ENCODE measurements around the gene CBX4.

CBX4 gene

DNA sequence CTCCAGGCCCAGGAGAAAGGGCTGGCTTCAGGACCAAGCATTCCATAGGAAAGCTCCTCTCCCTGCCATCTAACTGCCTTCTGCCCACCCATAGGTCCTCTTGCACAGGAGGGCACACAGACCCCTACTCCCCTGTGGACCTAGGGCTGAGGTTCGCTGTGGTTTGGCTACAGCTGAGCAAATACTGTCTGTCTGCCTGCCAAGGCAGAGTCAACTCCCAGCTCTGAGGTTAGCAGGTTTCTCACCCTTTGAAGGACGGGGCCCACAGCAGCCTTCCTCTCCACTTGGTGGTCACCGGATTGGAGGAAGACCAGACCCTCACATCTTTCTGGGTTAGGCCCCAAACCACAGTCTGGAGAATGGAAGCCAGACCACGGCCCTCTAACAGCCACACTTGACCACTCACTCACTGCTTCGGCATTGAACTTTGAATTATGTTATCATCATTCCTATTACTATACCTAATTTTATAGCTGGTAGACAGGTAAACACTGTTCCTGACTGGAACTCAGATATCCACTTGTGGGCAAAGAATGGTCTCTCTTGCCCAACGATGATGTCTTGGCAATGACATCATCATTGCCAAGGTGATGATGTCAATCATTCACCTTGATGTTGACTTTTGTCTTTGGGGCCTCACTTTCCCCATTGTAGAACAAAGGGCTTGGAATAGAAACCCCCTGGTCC lies 14.2 kb downstream of the CBX4 start:
- DNase-seq (ENCODE audit: low spot score) = no peak
- Histone ChIP-seq H3K4me3 (no peak overlapping the region), H3K27ac (no peak overlapping the region)
- TF ChIP-seq, protein P1, sequence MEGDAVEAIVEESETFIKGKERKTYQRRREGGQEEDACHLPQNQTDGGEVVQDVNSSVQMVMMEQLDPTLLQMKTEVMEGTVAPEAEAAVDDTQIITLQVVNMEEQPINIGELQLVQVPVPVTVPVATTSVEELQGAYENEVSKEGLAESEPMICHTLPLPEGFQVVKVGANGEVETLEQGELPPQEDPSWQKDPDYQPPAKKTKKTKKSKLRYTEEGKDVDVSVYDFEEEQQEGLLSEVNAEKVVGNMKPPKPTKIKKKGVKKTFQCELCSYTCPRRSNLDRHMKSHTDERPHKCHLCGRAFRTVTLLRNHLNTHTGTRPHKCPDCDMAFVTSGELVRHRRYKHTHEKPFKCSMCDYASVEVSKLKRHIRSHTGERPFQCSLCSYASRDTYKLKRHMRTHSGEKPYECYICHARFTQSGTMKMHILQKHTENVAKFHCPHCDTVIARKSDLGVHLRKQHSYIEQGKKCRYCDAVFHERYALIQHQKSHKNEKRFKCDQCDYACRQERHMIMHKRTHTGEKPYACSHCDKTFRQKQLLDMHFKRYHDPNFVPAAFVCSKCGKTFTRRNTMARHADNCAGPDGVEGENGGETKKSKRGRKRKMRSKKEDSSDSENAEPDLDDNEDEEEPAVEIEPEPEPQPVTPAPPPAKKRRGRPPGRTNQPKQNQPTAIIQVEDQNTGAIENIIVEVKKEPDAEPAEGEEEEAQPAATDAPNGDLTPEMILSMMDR (IDR thresholded peaks at IDR 0.05) = no peak

DNA sequence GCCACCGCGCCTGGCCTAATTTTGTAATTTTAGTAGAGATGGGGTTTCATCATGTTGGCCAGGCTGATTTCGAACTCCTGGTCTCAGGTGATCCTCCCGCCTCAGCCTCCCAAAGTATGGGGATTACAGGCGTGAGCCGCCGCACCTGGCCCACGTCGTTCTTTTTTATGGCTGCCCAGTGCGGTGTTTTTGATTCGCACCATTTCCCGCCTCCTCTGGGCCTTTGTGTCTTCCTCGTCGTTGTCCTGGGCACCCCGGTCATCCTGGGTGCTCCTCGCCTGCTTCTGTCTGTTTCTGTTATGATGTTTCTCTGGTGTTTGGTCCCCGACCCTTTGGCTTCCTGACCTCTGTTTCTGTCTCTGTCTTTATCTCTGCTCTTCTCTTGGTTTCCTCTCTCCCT lies 15.0 kb downstream of the CBX4 start:
- DNase-seq (ENCODE audit: low spot score) = no peak
- TF ChIP-seq, protein P1 (IDR thresholded peaks at IDR 0.05) = no peak
- Histone ChIP-seq H3K4me3 (no peak overlapping the region), H3K27ac (no peak overlapping the region)

DNA sequence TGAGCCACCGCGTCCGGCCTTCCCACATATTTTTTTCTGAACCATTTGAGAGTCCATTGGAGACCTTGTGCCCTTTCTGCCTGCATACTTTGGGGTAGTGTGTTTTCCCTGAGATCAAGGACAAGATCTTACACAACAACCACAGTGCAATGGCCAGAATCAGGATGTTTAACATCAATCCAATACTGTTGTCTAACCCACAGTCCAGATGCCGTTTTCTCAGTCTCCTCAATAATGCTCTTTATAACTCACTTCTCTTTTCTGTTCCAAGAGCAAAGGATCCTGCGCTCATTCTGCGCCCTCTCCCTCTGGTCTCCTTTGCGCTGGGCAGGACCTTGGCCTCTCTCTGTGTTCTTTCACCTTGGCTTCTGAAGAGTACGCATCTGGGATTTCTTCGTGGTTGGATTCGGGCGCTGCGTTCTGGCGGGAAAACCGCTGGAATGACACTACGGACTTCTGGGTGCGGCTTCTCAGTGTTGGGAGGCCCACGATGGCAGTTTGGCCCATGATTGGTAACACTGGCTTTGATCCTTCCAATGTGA lies 16.6 kb downstream of the CBX4 start:
- Histone ChIP-seq H3K27ac (no peak overlapping the region), H3K4me3 (no peak overlapping the region)
- TF ChIP-seq, protein P1 (IDR thresholded peaks at IDR 0.05) = no peak
- no peak for DNase-seq (ENCODE audit: low spot score)

DNA sequence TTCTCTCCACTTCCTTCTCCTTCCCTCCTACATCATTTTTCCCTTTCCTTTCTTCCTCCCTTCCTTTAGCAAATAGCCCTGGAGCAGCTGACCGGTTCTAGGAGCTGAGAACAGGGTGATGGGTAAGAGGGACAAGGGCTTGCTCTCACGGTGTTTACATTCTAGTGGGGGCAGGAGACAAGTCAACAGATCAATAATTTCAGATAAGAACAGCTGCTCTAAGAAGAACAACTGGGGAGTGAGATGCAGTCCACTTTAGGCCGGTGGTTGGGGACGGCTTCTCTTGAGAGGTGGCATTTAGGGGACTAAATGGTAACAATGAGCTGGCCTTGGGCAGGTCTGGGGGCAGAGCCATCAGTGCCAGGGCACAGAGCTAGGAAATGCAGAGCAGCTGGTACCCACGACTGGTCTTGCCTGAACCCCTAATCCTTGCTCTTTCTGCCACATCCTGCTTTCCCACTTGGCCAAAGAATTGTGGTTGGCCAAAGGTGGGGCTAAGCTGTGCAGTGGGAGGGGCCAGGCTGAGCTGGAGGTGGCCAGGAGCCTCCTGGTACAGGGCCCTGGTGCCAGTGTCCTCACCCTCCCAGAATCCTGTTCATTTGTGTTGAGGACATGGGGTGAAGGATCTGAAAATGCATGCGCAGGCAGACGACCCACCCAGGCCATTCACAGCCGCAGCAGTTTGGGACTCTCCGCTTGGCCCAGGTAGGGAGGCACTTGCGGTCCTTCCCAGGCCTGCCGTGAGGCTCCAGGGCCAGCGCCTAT lies 17.7 kb downstream of the CBX4 start:
- DNase-seq (ENCODE audit: low spot score) = no peak
- TF ChIP-seq, protein P1 (IDR thresholded peaks at IDR 0.05) = no peak
- Histone ChIP-seq H3K27ac (no peak overlapping the region), H3K4me3 (no peak overlapping the region)

DNA sequence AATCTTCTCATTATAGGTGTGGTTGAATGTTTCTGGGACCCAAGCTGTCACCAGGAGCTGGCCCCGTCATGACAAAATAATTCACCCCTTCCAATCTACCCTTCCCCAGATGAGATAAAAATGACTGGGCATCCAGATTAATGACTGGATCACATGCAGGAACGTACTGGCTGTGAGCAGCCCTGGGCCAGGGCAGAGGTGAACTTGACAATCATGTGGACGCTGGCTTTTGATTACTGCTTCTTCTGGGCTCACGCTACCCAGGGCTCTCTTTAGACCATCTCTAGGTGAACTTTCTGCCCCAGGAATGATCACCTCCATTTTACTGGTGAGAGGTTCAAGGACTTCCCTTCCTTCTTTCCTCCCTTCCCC lies 18.3 kb downstream of the CBX4 start:
- DNase-seq (ENCODE audit: low spot score) = no peak
- no peak overlapping the region for H3K27ac ChIP-seq
- TF ChIP-seq, protein P1 (IDR thresholded peaks at IDR 0.05) = no peak
- H3K4me3 ChIP-seq = no peak overlapping the region

DNA sequence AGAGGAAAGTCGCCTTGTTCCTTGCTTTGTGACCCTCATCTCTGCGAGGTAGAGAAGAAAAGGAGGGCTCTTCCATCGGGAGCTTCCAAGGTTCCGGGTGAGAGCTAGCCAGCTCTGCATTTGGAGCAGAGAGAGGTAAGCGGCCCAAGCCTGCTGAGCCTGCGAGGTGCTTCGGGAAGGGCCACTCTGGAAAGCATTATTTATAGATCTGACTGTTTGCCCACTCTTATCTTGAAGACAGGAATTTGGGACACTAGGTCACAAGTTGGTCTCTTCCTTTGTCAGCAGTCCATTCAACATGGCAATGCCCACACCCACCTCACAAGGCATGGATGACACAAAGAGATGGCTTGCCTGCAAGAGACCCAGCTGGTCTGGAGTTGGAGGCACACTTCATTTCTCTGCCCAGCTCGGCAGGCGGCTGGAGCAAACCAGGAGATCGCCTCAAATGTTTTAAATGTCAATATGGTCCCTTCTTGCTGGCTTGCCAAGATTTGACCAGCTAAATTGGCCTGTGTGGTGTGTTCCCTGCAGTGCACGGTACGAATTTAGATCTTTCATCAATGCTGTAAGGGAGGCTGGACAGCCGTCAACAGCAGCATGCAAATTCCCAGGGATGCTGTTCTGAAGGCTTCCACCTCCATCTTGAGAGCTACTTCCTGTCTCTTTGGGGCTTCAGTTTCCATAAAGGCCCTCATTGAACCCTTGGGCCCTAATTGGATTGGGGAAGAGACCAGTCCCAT lies 19.5 kb downstream of the CBX4 start:
- no peak overlapping the region for H3K27ac ChIP-seq
- no peak overlapping the region for H3K4me3 ChIP-seq
- DNase-seq (ENCODE audit: low spot score) = no peak
- TF ChIP-seq, protein P1 (IDR thresholded peaks at IDR 0.05) = no peak

Measured in coronary artery (tissue), 2 donors.